Measurements from ENCODE around the gene SEPTIN12.

The SEPTIN12 gene

DNA sequence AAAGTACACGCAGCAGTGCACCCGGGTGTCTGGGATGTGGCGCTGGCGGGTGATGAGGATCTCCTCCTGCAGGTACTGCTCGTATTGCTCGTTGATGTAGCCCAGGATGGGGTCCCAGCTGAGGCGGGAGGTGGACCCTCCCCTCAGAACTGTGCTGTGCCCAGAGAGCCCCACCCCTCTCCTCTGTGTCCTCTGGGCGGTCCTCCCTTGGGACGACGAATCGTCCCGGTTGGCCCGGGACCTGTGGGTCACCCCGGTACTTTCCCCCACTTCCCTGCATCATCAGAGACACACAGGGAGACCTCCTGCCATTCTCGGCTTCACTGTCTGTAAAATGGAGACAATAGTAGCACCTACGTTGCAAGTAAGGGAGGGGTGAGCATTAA lies 4.2 kb downstream of the SEPTIN12 start:
- no peak for DNase-seq (ENCODE audit: low spot score)

DNA sequence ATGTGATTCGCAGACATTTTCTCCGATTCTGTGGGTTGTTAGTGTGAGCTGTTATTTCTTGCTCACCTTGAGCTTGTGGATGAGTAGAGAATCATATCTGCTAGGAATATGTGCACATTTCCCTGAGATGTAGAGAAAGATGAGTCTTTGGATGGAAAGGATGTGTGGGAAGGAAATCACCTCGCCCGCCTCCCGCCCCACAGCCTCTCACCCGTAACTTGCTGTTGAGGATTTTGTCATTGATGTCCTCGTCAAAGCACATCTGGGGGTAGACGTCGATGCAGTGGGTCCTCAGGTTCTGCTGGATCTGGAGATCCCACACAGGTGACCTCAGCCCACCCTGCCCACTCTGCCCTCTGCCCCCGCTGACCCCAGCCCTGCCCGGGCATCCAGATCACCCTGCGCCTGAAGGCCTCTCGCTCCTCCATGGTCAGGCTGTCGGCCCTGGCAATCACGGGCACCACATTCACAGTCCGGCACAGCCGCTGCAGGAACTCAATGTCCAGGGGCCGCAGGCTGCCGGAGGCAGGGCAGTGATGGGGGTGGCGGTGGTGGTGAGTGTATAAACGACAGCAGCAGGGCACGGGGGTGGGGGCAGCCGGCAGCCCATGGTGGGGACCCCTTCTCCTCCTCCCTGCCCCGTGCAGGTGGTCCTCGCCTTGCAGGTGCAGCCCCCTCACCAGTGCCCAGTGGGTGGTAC lies 4.7 kb downstream of the SEPTIN12 start:
- no peak for DNase-seq (ENCODE audit: low spot score)

DNA sequence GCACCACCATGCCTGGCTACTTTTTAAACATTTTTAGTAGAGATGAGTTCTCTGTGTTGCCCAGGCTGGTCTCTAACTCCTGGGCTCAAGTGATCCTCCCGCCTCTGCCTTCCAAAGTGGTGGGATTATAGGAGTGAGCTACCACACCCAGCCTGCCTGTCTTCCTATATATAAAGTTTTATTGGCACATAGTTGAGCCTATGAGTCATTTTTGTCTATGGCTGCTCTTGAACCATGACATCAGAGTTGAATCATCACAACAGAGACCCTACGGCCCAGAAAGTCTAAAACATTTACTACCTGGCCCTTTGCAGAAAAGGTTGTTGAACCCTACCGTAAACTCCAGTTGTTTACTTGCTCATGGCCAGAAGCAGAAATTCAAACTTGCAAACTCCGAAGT lies 7.9 kb downstream of the SEPTIN12 start:
- DNase-seq (ENCODE audit: low spot score): no peak

DNA sequence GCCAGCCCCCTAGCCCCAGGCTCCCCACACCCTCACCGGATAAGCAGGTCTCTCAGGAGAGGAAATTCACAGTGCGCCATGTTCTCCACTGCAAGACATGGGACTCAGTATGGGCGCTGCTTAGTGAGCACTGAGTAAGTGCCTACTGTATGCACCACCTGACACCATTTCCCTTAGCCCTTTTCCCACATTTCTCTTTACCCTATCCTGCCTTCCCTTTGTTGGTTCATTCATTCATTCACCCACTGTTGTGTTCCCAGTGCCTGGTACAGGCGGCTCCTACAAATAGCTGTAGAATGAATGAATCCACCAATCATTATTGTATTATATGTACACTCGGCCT lies 10.1 kb downstream of the SEPTIN12 start:
- no peak for DNase-seq (ENCODE audit: low spot score)

DNA sequence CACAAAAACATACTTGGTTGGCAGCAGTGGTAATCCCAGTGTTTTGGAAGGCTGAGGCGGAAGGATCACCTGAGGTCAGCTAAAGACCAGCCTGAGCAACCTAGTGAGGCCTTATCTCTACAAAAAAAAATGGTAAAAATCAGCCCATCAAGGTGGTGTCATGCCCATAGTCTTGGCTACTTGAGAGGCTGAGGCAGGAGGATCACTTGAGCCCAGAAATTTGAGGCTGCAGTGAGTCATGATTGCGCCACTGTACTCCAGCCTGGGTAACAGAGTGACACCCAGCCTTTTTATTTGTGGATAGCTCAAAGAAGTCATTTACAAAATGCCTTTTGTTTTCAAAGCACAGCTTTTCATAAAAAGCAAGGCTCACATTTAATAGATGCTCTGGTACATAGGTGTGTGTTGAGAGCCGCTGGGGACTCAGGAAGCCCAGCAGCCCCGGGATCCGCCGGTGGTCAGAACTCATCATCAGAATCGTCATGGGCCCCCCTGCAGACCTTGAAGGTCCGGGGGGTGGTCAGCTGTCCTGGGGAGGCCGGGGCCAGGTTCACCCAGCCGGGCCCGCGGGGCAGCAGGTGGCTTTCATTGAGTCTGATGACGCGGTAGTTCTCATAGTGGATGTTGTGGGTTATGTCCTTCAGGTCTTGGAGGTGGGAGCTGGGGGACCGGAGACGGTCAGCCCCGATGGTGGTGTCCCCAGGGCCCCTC lies 10.7 kb downstream of the SEPTIN12 start:
- no peak for DNase-seq (ENCODE audit: low spot score)

DNA sequence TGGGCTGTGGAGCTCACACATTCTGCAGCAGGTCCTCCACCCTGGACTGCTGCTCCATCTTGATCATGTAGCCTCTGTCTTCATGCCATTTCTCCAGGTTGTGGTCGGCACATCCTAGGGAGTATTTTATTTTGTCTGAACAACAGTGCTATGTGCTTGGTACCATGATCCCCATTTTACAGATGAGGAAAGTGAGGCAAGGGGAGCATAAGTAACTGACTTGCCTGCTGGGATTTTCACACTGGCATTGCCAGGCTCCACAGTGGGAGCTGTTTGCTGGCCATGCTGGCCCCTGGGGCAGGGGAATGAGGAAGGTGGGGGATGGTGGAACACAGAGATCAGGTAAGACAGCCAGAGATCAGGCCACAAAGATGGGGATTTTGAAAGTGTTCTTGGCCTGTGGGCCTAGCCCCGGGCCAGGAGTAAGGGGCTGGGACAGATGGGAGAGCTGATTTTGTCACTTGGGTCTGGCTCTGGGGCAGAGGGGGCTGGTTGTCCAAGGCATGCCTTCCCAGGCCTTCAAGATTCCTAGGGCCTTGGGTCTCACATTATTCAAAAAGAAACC lies 11.9 kb downstream of the SEPTIN12 start:
- no peak for DNase-seq (ENCODE audit: low spot score)

DNA sequence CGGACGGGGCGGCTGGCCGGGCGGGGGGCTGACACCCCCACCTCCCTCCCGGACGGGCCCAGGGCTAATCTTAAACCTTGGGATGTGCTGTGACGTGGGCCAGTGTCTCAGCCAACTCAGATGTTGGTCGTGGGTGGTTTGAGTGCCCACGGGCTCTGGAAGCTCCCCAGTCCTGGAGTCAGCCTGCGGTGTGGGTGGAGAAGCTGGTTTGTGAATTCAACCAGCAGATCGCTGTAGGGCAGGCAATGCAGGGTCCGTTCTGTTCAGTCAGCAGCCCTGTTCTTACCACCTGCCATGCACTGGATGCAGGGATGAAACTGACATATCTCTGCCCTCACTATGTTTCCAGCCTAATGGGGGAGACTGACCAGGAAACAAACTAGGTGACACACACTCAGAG lies 13.1 kb downstream of the SEPTIN12 start:
- DNase-seq (ENCODE audit: low spot score): no peak

DNA sequence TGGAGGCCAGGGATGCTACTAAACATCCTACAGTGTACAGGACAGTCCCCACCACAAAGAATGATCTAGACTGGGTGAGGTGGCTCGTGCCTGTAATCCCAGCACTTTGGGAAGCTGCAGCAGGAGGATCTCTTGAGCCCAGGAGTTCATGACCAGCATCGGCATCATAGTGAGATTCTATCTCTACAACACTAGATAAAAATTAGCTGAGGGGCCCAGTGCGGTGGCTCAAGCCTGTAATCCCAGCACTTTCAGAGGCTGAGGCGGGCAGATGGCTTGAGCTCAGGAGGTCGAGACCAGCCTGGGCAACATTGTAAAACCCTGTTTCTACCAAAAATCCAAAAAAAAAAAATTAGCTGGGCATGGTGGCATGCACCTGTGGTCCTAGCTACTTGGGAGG lies 15.8 kb downstream of the SEPTIN12 start:
- no peak for DNase-seq (ENCODE audit: low spot score)

DNA sequence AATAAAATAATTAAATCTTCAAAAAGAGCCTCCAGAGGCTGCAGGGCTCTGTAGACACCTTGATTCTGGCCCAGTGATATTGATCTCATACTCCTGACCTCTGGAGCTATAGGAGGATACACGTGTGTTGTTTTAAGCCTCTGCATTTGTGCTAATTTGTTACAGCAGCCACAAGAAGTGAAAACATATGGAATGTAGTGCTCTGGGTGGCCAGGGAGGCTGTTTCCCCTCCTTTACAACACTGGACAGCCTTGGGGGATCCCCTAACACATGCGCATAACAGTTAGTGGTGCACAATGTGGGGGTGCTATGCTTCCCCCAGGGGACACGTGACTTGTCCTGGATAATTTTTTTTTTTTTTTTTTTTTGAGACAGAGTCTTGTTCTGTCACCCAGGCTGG lies 16.5 kb downstream of the SEPTIN12 start:
- no peak for DNase-seq (ENCODE audit: low spot score)

DNA sequence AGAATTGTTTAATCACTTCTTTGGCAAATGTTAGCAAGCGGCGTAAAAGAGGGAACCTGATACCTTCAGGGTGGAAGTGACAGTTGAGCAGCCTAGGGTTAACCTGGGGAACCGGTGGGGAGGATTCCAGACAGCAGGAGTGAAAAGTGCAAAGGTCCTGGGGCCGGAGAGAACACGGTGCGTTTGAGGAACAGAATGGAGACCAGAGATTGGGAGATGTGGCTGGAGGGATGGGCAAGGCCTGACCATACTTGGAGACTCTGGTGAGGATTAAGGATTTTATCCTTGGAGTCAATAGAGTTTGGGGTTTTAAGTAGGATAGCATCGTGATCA lies 18.9 kb downstream of the SEPTIN12 start:
- no peak for DNase-seq (ENCODE audit: low spot score)

DNA sequence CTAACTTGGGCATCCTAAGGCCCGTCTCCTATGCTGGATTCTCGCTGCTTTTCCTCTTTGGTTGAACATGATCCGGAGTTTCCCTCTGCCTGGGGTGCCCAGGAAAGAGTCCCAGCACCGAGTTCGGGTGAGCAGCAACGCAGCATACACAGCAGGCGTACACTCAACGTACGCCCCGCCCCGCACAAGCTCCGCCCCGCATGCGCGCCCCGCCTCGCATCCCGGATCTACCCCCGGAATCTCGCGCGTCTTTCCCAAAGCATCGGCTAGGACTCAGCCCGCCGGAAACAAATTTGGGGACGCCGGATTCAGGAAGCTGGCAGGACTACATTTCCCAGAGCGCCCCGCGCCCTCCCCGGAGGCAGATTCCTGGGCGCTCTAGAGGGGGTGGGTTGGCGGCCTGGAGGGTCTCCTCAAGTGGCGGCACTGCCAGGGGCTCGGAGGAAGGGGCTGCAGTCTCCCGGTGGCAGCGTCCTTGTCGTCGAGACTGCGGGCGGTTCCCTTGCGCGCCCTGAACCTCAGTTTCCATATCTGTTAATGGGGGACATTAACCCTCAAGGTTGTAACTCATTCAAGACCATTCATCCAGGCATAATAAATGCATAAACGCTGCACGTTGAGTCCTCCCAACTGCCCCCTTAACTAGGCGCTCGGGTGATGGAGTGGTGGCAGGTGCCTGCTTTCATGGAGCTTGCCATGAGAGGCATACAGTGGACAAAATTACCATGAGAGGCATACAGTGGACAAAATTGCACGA lies 19.4 kb downstream of the SEPTIN12 start:
- DNase-seq (ENCODE audit: low spot score): peak; percentile 65

DNA sequence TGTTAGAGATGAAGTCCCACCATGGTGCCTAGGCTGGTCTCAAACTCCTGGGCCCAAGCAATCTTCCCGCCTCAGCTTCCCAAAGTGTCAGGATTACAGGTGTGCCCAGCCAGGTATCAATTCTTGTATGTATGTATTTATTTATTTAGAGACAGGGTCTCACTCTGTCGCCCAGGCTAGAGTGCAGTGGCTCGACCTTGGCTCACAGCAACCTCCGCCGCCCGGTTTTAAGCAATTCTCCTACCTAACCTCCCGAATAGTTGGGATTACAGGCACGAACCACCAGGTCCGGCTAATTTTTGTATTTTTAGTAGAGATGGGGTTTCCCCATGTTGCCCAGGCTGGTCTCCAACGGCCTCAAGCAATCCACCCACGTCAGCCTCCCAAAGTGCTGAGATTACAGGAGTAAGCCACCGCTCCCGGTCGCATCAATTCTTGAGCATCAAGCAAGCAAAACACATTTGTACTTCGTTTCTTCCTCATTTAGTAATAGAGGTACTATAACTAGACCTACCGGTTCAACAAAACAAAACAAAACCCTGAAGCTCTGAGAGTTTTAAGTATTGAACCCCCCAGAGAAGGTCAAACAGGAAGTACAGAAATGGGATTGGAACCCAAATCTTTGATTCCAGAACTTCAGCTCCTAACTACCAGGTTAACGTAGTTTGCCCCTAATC lies 20.1 kb downstream of the SEPTIN12 start:
- DNase-seq (ENCODE audit: low spot score): no peak

DNA sequence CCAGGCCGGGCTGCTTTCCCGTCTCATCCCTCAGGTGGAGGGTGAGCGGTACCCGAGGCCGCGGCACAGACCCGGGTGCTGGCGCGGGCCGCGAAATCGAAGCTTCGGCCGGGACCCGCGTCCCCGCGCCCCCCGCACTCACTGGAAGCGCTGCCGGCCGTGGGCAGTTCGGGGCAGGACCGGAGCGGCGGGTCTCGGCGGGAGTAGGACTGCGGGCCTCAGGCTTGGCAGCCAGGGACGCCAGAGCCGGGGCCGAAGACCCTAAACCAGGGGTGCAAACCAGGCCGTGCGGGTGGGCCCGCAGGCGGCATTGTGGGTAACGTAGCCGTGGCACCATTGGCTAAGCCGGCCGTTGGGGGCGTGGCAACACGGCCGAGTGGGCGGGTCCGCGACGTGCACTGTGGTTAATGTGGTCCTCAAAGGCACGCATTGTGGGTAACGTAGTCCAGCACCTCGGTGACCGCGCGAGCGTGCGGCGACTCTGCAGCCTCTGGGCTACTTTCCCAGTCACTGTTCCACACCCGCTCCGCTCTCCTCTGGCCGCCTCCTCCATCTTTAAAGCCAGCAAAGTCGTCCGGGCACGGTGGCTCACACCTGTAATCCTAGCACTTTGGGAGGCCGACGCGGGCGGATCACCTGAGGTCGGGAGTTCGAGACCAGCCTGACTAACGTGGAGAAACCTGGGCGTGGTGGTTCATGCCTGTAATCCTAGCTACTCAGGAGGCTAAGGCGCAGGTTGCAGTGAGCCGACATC lies 21.1 kb downstream of the SEPTIN12 start, which contains the start of gene ZNF500:
Gene ZNF500 (minus strand): TSS at position 288 of the 754 bp plus-strand sequence. CDS start 1,184 bp downstream, outside the sequence.
- peak; percentile 93 for DNase-seq (ENCODE audit: low spot score)

DNA sequence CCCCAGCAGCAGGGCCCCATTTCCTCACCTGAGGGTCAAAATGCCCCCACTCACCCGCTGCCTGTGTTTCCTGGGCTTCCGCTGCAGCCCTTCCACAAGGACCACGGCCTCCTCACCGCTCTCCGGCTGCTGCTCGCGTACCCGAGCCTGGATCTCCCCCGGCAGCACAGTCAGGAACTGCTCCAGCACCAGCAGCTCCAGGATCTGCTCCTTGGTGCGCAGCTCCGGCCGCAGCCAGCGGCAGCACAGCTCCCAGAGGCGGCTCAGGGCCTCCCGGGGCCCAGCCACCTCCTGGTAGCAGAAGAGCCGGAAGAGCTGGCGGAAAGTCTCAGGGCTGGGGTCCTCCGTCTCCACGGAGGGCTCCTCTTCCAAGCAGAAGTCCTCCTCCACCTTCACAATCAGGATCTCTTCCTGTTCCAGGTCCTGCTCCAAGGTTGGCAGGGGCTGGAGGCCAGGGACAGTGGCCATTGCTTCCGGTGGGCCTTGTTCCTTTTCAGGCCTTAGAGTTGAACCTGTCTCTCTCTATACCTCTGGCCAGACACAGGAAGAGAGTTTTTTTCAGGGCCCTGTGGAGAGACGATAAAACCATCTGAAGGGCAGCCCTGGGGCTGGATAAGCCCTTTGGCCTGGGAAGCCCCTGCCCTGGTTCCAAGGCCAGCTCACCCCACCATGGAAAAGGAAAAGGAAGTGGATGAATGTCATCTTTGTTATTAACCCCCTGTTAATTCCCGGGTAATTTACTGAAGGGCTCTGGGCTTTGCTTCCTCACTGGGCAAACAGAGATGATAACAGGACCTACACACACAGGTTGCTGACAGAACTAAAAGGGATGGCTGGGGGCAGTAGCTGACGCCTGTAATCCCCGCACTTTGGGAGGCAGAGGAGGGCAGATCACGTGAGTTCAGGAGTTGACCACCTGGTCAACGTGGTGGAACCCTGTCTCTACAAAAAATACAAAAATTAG lies 22.4 kb downstream of the SEPTIN12 start:
- DNase-seq (ENCODE audit: low spot score): no peak

DNA sequence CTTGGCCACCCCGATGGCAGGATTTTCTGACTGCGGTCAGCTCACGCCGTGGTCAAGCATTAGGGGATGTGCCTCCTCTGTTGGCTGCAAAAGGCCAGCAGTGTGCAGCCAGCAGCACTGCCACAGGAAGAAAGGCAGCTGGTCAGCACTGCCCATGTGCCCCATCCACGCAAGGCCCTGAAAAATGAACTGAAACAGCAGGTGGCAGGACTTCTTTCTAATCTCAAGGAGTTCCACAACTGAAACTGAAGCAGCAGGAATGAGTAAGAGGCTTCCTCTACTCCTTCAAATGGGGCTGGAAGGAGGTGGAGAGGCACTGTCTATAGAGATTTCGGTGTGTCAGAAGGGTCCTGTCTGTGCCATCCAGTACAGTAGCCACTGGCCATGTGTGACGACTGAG lies 24.4 kb downstream of the SEPTIN12 start:
- no peak for DNase-seq (ENCODE audit: low spot score)

DNA sequence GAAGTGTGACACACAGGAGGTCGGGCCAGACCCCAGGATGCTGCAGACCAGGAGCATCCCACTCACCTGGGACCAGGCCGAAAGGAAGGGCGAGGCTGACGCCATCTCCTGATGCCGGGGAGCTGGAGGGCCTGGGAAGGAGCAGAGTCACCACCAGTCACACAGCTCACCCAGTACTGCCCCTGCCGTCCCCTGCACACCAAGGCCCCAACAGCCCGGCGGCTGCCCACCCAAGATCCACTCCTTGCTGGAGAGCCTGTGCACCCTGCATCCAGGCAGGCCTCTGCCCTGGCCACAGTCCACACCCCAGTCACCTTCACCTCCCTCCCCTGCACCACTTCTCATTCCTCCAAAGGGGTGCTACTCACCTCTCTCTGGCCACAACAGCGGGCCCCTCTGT lies 25.9 kb downstream of the SEPTIN12 start:
- DNase-seq (ENCODE audit: low spot score): no peak

DNA sequence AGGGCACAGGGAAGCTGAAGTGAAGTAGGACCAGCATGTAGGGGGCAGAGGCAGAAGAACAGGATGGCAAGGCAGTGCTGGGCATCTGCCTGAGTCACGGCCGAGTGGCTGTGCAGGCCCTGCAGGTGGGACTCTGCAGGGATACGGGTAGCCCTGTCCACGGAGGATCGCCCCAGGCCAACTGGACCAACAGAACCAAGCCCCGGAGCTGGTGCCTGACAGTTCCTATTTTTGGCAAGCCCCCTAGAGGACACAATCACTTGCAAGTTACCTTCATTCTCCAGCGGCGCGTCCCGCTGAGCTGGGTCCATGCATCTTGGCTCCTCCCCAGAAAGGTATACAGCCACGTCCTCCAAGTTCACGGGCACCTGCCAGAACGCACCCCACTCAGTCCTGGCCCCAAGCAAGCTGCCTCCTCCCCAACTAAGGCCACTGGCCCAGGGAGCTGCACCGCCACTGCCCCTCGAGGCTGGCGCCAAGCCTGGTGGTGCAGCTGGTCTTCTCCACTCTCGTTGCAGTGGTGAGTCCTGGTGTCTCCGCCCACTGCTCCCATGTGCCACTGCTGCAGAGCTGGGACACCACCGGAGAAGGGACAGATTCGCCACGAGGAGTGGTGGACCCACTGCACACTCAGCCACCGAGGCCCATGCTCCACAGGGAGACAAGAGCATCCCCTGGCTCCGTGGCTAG lies 27.8 kb downstream of the SEPTIN12 start:
- DNase-seq (ENCODE audit: low spot score): no peak

DNA sequence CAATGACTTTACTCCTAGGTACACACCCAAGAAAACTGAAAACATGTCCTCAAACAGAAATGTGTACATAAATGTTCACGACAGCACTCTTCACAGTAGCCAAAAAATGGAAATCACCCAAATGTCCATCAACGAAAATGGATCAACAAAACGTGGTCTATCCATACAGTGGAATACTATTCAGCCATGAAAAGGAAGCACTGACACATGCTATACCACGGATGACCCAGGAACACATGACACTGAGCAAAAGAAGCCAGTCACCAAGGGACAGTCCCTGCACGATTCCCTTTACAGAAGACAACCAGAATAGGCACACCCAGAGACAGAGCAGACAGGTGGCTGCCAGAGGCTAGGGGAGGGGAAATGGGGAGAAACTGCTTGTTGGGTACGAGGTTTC lies 32.5 kb downstream of the SEPTIN12 start:
- no peak for DNase-seq (ENCODE audit: low spot score)

DNA sequence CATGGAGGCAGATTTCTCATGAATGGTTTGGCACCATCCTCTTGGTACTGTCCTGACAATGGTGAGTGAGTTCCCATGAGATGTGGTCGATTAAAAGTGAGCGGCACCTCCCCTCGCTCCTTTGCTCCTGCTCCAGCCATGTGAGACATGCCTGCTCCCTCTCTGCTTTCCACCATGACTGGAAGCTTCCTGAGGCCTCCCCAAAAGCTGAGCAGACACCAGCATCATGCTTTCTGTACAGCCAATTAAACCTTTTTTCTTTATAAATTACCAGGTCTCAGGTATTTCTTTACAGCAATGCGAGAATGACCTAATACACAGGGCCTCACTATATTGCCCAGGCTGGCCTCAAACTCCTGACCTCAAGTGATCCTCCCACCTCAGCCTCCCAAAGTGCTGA lies 33.3 kb downstream of the SEPTIN12 start:
- no peak for DNase-seq (ENCODE audit: low spot score)

DNA sequence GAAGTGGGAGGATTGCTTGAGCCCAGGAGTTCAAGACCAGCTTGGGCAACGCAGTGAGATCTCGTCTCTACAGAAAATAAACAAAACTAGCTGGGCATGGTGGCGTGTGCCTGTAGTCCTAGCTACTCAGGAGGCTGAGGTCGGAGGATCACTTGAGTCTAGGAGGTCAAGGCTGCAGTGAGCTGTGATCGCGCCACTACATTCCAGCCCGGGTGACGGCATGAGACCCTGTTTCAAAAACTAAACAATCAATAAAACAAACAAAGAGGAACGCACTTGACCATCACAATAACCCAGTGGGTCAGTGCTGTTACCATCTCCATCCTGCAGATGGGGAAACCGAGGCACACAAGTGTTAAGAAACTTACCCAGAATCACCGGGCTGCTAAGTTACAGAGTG lies 34.9 kb downstream of the SEPTIN12 start:
- no peak for DNase-seq (ENCODE audit: low spot score)

Data from hematopoietic multipotent progenitor cell treated with erythropoietin and hydrocortisone succinate and interleukin-3 and kit ligand, for 17 days (in vitro differentiated cells).